Skeletal muscle cell (primary cell): ENCODE results near the gene DPYSL3.
"Not testable (repeated sequence)": the region's sequence is repeated elsewhere in the genome, so short reads cannot be mapped to it uniquely, and the experiment has no call there.

Experiments used
- DNase-seq: peaks from one replicate; pipeline ENCODE4 v3.0.0-alpha.2; 2010; ENCODE audit warnings: low read depth
- H3K4me3 ChIP-seq: 2 replicates; pipeline ENCODE4 v1.5.1; 2011; ENCODE audit warnings: low read depth, mild to moderate bottlenecking, control low read depth, low read length, moderate library complexity

The DPYSL3 gene

DNA sequence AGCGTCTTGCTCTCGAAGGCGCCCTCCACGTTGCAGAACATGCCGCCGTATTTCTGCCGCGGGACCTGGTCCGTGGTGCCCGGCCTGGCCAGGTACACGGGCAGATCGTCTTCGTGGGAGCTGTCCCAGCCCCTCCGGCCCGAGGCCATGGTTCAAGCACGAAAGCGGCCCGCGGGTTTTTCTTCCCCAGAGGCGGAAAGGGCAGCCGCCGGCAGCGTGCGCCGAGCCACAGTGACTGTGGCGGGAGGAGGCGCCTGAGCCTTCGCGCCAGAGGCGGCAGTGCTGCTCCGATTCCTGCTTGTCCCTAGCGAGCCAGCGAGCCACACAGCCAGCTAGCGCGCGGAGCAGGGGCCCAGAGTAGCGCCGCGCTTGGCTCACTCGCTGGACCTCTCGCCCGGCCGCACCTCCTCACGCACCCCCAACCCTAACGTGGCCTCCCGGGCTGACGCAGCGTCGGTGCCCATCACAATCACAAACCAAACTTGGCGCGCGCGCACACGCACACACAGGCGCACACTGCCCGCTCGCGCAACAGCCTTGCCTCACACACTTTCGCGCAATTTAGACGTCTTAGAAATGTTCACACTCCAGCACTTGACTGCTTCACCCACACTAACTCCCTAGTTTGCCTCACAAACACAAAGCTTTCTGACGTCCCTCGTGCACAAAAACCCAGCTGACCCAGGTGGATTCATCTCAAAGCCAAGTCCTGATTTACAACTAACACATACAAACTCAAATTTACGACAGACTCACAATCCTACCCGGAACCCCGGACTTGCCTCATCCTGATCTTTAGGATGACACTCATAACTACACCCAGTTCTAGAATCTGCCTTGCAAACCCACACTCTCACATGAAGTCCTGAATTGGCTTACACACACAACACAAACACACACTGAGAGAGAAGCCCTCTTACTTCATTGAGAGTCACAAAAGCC is at the start of gene DPYSL3:
DPYSL3 (minus strand) TSS at position 359 of the 942 bp plus-strand sequence; CDS start at position 149, 210 bp downstream.
- peak within 1 kb of the TSS; percentile 63 for H3K4me3 ChIP-seq
- no peak for DNase-seq

DNA sequence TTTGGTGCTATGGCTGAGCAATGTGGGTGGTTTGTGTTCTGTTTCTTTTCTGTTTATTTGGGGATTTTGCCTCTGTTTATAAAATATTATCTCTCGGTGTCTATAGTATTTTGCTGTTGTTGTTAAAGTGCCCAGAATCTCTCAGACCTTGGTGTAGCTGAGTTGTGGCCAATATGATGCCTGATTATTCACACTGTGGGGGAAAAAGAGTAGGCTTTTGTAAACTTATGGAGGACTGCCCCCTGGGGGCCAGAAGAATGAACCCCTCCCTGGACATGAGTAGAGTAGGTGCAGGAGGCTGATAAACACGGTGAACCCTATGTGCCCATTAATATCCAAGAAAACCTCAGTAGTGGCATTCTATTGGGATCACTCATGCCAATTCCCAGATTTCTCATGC is 49.0 kb upstream of the DPYSL3 start:
- no peak overlapping the region for H3K4me3 ChIP-seq
- DNase-seq: no peak

DNA sequence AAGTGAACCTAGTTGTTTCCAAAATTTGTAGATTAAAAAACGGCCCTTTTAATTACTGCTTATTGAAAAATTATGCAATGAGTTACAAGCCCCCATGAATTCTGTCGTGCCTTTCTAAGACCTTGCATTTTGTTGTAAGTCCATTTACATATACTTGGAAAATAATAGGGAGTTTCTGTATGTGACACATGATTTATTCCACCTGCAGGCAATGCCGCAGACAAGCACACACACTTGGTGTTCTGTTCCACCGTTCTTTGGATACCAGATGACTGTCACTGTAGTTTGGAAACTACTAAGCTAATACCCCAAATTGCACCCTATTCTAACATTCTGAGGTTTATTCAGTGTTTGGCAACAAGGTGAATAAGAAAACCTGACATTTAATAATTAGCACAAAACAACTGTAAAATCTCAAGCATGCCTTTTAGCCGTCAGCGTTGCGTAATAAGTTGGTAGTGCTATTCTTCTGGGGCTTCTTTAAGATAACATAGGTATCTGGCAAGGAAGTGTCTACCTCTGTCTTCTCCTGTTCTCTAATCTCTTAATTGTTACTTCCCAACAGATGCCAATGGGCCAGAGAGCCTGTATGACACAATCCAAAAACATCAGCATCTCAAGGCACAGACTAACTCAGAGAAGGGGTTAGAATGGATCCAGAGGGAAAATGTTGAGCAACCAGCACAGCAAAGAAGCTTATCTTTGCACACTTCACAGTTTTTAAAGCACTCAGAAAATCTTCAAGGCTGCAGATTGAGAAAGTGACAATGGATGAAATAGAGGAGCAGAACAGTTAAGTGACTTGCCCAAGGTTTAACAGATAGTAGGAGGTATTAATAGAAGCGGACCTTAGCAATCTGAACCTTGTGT is 48.2 kb upstream of the DPYSL3 start:
- no peak for DNase-seq
- no peak overlapping the region for H3K4me3 ChIP-seq

DNA sequence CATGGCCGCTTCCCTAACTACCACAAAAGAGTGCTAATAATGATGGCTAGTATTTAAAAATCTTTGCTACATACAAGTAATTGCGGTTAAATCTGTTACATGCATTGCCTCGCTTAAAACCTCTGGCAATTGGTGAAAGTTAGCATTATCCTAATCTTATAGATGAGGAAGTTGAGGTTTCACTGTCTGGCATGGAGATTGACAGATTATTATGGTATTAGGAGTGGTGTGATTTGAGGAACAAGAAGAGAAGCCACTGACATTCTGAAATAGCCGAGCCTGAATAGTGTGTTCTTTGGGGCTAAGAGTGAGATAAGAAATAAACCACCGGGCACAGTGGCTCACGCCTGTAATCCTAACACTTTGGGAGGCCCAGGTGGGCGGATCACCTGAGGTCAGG is 45.3 kb upstream of the DPYSL3 start:
- no peak for DNase-seq
- H3K4me3 ChIP-seq: no peak overlapping the region

DNA sequence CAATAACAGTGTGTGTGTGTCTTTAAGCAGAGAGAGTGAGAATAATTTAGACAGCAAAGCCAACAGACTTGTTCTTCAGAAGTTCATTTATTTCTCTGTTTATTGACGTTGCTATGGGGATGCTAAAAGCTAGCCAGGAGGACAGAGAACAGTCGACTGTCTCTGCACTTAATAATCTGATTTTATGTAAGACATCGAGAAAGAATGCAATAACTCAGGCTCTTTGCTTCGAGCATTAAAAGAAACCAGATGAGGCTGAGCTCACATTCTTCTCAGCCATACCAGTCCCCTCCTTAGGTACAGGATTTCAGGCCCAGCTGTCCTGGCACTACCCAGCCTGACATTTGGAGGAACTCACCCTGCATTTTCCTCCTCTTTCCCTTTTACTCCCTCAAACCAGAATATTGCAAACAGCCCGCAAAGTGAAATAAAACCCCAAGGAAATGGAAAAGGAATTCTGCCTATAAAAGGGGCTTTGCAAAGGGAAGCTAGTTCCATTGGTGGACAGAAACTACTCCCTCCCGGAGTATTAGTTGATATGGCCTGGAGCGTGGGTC is 44.5 kb upstream of the DPYSL3 start:
- H3K4me3 ChIP-seq: no peak overlapping the region
- no peak for DNase-seq

DNA sequence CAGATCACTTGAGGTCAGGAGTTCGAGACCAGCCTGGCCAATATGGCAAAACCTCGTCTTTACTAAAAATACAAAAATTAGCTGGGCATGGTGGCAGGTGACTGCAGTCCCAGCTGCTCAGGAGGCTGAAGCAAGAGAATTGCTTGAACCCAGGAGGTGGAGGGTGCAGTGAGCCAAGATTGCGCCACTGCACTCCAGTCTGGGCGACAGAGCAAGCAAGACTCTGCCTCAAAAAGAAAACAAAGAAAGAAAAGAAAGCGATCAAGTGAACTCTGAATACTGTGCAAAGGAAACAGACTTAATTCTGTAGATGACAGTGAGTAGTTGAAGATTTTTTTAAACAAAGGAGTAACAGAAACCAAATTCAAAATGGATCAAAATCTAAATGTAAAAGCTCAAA is 43.9 kb upstream of the DPYSL3 start:
- not testable (repeated sequence) for DNase-seq, H3K4me3 ChIP-seq

DNA sequence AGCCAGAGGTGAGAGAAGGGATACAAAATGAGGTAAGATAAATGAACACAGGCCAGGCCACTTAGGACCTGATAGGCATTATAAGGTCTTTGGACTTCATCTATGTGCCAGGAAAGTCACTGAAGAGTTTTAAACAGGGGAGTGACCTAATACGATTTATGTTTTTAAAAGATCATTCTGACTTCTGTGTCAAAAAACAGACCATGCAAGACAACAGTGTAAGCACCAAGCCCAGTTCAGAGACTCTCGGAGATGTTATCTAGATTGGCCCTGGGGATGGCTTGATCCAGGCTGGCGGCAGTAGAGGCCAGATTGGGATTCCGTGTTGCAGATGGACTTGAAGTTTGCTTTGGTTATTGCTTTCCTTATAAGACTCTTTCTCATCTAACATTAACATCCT is 43.0 kb upstream of the DPYSL3 start:
- H3K4me3 ChIP-seq: no peak overlapping the region
- no peak for DNase-seq

DNA sequence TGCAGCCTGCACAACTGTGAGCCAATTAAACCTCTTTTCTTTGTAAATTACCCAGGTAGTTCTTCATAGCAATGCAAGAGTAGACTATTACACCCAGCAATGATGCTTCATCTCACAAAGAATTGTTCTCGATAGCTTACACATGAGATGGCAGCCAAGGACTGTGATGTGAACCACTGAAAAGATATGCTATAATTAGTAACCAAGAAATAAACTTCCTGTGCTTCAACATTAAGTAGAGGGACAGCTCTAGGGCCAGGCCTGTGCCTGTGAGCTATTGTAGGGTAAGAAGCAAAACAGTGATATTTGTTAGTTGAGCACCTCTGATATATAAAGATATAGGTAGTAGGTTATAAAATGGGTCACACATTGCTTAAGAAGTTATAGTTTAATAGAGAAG is 41.8 kb upstream of the DPYSL3 start:
- H3K4me3 ChIP-seq: no peak overlapping the region
- no peak for DNase-seq

DNA sequence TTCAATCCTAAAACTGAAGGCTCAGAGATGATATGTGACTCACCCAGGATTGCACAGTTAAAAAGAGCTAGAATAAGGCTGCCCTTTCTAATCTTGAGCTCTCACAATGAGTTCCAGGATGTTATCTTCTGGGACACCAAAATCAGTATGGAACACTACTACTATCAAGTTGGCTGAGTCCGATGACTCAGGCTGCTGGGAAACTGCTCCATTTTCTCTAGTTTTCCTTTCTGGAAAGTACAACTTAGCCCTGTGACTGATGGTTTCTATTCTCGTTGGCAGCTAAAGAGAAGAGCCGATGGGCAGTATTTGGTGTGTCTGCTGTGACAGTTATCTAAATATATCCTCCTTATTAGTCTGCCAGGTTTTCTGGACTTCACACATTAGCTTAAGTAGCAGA is 37.9 kb upstream of the DPYSL3 start:
- no peak overlapping the region for H3K4me3 ChIP-seq
- no peak for DNase-seq

DNA sequence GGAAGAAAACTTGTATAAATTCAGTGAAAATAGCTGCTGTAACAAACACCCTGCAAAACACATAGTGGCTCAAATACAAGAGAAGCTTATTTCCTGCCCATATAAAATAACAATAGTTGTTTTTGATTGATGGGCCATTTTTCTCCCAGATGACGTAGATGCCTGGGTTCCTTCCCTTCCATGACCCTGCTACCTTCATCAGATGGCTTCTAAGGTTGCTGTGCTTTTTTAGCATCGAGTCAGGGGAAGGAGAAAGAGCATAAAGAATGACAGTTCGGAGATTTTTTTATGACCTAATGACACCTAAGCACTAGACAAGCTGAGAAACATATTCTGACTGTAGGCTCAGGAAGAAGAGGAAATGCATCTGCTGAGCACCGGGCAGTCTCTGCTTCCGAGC is 34.7 kb upstream of the DPYSL3 start:
- no peak for DNase-seq
- H3K4me3 ChIP-seq: no peak overlapping the region

DNA sequence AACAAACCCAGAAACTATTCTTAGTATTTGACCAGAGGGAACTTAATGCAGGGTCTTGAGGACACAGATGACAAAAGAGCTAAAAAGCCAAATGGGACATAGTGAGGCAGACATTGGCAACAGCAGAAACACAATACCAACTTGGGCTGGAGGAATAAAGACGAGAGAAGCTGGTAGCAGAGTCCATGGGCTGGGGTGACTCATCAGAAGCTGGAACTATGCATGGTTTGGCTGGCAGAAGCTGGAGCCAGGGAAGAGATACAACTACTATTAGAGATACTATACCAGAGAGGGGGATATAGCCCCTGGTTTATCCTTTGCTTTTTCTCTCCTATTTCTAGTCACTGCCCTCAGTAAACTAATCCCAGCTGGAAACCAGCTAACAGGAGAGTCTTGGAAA is 29.2 kb upstream of the DPYSL3 start:
- no peak overlapping the region for H3K4me3 ChIP-seq
- DNase-seq: no peak

DNA sequence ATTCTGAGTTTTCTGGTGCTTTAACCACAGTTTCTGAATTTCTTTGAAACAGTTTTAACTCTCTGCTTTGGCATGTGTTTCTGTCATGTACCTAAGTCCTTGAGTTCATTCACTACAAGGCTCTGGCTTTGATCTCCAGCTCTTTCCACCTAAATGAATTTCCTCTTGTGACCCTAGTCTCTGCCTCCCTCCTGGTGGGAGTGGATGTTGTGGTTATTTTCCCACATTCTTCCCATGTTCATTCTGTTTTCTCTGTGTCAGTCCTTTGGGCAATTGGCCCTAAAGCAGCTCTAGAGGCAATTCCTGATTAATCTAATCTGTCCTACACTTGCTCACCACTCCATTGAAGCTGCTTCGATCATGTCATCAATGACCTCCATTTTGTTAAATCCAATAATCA is 28.4 kb upstream of the DPYSL3 start:
- no peak for DNase-seq
- H3K4me3 ChIP-seq: no peak overlapping the region

DNA sequence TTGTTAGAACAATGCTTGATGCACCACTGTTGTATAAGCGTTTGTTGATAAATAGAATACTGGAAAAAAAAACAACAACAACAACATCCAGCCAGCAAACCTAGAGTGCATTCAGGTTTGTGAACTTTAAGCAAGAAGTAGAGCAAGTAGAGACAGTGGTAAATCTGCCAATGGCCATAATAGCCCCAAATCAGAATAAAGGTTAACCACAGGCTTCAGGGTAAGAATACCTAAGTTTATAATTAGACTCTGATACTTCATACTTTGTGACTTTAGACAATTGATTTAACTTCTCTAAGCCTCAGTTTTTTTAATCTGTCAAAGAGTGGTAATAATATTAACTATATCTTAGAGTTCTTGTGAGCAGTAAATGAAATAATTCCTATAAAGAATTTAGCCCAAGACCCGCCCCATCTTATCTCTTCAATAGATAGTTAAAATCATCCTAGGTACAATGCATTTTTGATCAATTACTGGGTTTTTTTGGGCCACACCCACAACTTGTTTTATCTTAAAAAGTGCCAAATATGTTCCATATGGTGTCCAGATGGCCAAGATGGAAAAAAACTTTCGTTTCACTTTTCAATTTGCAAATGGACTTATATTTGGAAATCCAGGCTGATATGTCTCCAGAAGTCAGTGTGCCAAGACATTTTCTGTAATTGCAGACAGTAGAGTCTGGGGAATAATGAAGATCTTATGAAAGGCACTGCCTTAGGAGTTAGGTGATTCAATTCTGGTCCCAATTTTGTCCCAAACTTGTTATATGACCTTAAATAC is 24.5 kb upstream of the DPYSL3 start:
- no peak overlapping the region for H3K4me3 ChIP-seq
- no peak for DNase-seq

DNA sequence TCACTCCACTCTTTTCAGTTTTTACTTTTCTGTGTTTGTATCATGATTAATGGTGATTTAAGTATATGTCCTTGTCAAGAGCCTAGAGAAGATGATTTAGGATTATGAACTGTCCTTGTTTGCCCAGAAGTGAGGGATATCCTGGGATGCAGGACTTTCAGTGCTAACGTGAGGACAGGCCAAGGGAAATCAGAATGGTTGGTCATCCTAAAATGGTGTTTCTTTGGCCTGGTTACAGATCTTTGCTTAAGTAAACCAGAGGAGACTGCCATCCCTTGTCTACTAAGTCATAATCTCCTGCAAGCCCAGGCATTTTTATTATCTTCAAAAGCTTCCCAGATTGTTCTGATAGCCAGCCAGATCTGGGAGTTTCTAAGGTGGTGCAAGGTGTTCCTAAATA is 22.3 kb upstream of the DPYSL3 start:
- H3K4me3 ChIP-seq: no peak overlapping the region
- no peak for DNase-seq

DNA sequence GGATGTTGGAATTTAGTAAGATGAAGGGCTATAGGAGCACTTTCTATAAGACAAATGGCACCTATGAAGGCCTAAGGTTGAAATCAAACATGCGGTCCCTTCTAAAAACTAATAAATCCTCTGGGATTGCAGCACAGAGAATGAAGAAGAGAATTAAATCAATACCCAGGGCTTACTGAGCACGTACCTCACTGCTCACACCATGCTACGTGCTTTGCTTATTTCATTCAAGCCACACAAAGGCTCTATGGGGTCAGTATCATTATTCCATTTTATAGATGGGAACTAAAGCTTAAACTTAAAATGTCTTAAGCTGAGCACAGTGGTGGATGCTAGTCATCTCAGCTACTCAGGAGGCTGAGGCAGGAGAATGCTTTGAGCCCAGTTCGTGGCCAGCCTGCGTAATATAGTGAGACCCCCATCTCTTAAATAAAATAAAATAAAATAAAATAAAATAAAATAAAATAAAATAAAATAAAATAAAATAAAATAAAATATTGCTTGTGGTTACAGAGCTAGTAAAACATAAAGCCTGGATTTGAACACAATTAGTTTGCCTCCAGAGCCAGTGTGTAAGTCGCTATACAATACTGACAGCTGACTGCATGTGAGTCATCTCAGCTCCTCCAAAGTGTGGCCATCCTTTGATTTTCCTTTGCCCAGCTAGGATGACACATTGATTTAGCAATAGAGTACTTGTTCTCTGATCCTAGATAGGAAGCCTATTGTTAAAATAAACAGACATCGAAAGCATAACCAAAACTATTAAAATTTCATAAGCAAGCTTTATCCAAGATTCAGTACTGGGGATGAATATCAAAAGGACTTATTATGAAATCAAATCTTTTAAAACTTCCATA is 20.9 kb upstream of the DPYSL3 start:
- no peak overlapping the region for H3K4me3 ChIP-seq
- peak; percentile 71 for DNase-seq

DNA sequence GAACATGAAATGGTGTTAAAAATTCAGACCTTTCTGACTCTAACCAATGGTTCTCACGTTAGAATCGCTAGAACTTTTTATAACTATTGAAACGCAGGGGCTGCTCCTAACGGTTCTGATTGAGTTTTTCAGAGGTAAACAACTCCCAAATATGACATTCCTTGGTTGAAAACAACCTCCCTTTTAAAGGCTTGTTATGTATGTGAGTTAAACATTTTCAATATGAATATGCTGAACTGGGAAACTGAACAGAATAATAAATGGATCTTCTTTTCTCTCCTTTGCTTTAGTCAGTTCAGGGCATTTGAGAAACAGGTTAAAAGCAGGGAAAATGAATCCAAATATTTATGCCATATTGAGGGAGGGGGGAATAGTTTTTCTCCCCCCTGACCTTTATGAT is 13.2 kb upstream of the DPYSL3 start:
- H3K4me3 ChIP-seq: no peak overlapping the region
- no peak for DNase-seq

DNA sequence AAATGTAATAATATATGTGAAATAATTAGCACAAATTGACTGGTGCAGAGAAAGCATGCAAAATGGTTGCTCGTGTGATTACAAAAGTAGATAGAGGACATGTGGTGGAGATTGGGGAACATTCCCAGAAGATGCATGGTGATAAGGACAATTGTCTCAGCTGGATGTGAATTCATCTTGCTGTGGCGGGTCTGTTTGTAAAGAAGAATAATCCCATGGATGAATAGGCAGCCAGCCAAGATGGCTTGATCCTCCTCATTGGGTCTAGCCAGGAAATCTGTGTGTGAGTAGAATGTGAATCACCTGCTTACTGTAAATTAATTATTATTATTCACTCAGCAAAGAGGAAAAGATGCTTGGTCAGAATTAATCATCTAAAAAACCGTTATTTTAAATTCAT is 12.6 kb upstream of the DPYSL3 start:
- no peak overlapping the region for H3K4me3 ChIP-seq
- DNase-seq: no peak

DNA sequence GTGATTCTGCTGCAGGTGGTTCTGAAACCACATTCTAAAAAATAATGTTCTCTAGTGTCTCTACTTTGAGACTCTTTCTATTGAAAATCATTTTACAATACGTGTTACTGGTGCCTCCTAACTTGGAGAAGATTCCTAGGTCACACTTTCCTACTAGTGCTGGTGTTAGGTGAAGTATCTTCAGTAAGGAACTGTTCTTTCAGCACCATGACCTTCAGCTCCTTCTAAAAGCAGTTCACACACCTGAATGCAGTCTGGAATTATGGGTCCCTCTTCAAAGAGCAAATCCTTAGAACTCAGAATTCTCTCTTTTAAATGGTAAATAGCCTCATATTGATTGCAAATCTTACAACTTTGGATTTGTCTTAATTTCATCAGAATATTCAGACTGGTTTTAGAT is 10.6 kb upstream of the DPYSL3 start:
- no peak overlapping the region for H3K4me3 ChIP-seq

DNA sequence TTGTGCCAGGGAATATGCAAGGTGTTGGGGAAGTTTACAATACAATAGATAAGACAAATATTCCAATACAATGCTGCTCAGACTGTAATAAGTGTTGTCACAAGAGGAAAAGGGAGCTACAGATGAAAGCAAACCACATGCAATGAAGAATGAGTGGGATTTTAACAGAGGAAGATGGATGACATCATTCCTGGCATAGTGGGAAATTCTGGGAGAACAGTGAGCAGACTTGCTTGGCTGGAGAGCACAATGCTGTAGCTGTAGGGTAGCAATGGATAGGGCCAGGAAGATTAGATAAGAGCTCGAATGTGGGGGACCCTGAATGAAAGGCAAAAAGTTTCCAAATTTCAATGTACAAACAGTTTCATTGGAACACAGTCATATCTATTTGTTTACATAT is 9.5 kb upstream of the DPYSL3 start:
- DNase-seq: no peak
- H3K4me3 ChIP-seq: no peak overlapping the region

More for the DNA sequence above, 10.6 kb upstream of the DPYSL3 start:
- DNase-seq: no peak
